K562 (cell line): Measurements from ENCODE around the gene CERS6. TPM values are rescaled to one million over a fixed set of nuclear protein-coding genes. Genes with fewer than 3 reads are reported as not detected.

Source experiments
- ATAC-seq: fragments of 200-7000 bp; cut with Tn5 transposase; 3 replicates; pipeline ENCODE4 v1.9.1; 2020; ENCODE audit warnings: moderate library complexity
- BruUV-seq: library from RNA; stranded (reverse); fragments of 400-500 nt; replicated peaks from 2 replicates; lab custom pipeline; 2021; lab: Mats Ljungman, UMichigan
- CTCF ChIA-PET: fragments of 300-600 bp; formaldehyde crosslinking; extraction: SDS; loops from one replicate; lab custom pipeline; 2021; ENCODE audit warnings: low intra/inter-chr PET ratio; lab: Yijun Ruan, JAX
- POLR2A ChIA-PET: fragments of 300-600, 350-650 bp; sonication (Branson Sonifier 250); formaldehyde crosslinking; extraction: SDS; loops from one replicate; lab custom pipeline; 2021; ENCODE audit warnings: antibody characterized with exemption, inconsistent platforms; lab: Yijun Ruan, JAX
- DNase-seq, 4 experiments: peaks; one replicate each; pipeline versions ENCODE4 v3.0.0 to v3.0.0-alpha.2; 2011 to 2018; ENCODE audit warnings: low spot score in 3 of 4, mixed read lengths in 3 of 4; ENCODE audit errors: extremely low read depth in 1 of 4
- FAIRE-seq: peaks from 2 replicates; lab custom pipeline; 2011; peaks lifted over from hg19 to GRCh38; lab: Jason Lieb, UNC
- H2AFZ ChIP-seq: 2 replicates; pipeline ENCODE4 v1.6.0; 2011; ENCODE audit warnings: low read depth, low read length, control low read depth, inconsistent platforms
- H3K27ac ChIP-seq: fragments of 200-600 bp; 3 replicates; pipeline ENCODE4 v1.8.0; 2011; ENCODE audit warnings: low read depth, mild to moderate bottlenecking, control low read depth, inconsistent platforms, low read length, moderate library complexity, mixed read lengths; ENCODE audit errors: extremely low read depth
- H3K27me3 ChIP-seq, 2 experiments: fragments of 300-600 bp in 1 of 2; 2 replicates in 1 of 2; 3 replicates in 1 of 2; pipeline versions ENCODE4 v1.6.0 to v1.8.0; 2011; ENCODE audit warnings: inconsistent platforms in 2 of 2, low read length in 2 of 2, mild to moderate bottlenecking in 1 of 2, mixed read lengths in 1 of 2, moderate library complexity in 1 of 2; ENCODE audit not compliant: control insufficient read depth in 2 of 2, insufficient read depth in 2 of 2
- H3K36me3 ChIP-seq: fragments of 300-600 bp; 3 replicates; pipeline ENCODE4 v1.8.0; 2011; ENCODE audit warnings: mild to moderate bottlenecking, low read length, inconsistent platforms; ENCODE audit not compliant: control insufficient read depth, insufficient read depth
- H3K4me1 ChIP-seq, 2 experiments: fragments of 200-600 bp in 1 of 2; replicated peaks in 1 of 2; 2 replicates in 1 of 2; 3 replicates in 1 of 2; pipeline versions ENCODE4 v1.5.1 to v1.8.0; 2011; ENCODE audit warnings: inconsistent platforms in 2 of 2, low read length in 2 of 2, mild to moderate bottlenecking in 1 of 2, mixed read lengths in 1 of 2, moderate library complexity in 1 of 2; ENCODE audit not compliant: control insufficient read depth in 2 of 2, insufficient read depth in 2 of 2
- H3K4me2 ChIP-seq: 2 replicates; pipeline ENCODE4 v1.6.1; 2011; ENCODE audit warnings: low read length, control low read depth, inconsistent platforms, mixed read lengths; ENCODE audit not compliant: insufficient read depth
- H3K4me3 ChIP-seq: fragments of 200-600 bp; sonication (generic), shearing (Covaris generic); 2 replicates; pipeline ENCODE4 v1.5.1; 2016; ENCODE audit warnings: control low read depth, inconsistent platforms
- H3K79me2 ChIP-seq: fragments of 200-600 bp; 3 replicates; pipeline ENCODE4 v1.8.0; 2011; ENCODE audit warnings: low read length, inconsistent platforms; ENCODE audit not compliant: control insufficient read depth, insufficient read depth
- H3K9ac ChIP-seq, 2 experiments: 2 replicates each; pipeline versions ENCODE4 v1.6.0 to v1.6.1; 2011; ENCODE audit warnings: low read depth in 2 of 2, low read length in 2 of 2, control low read depth in 1 of 2, inconsistent platforms in 1 of 2, mild to moderate bottlenecking in 1 of 2, mixed read lengths in 1 of 2; ENCODE audit not compliant: insufficient read depth in 1 of 2
- H3K9me1 ChIP-seq: one replicate; pipeline ENCODE4 v1.6.0; 2011; ENCODE audit warnings: inconsistent platforms, mild to moderate bottlenecking, low read length, moderate library complexity; ENCODE audit not compliant: control insufficient read depth, insufficient read depth
- H3K9me3 ChIP-seq: replicated peaks from 2 replicates; pipeline ENCODE4 v1.5.1; 2011; ENCODE audit warnings: low read depth, low read length, inconsistent platforms; ENCODE audit not compliant: control insufficient read depth, insufficient read depth
- H4K20me1 ChIP-seq: replicated peaks from 2 replicates; pipeline ENCODE4 v1.6.1; 2011; ENCODE audit warnings: low read length, inconsistent platforms, mixed read lengths; ENCODE audit not compliant: control insufficient read depth, insufficient read depth
- CEBPB ChIP-seq: fragments of 450-650 bp; IDR thresholded peaks from 2 replicates; pipeline ENCODE4 v1.6.1; 2016; ENCODE audit warnings: missing genetic modification characterization, missing compliant biosample characterization
- DEAF1 ChIP-seq: fragments of 450-650 bp; formaldehyde crosslinking; IDR thresholded peaks from 2 replicates; pipeline ENCODE4 v1.4.0; 2020; ENCODE audit warnings: mild to moderate bottlenecking, moderate library complexity
- DLX4 ChIP-seq: fragments of 250-450 bp; sonication (Bioruptor Pico); IDR thresholded peaks from 2 replicates; pipeline ENCODE4 v1.6.1; 2021; ENCODE audit warnings: mild to moderate bottlenecking
- HDAC2 ChIP-seq: fragments of 450-650 bp; IDR thresholded peaks from 2 replicates; pipeline ENCODE4 v1.6.1; 2016; ENCODE audit warnings: mild to moderate bottlenecking
- MEF2D ChIP-seq: conservative IDR thresholded peaks from 2 replicates; pipeline ENCODE4 v1.6.1; 2016; ENCODE audit warnings: low read depth, missing genetic modification characterization, missing compliant biosample characterization
- MIER1 ChIP-seq: fragments of 450-650 bp; IDR thresholded peaks from 2 replicates; pipeline ENCODE4 v1.6.1; 2016; ENCODE audit warnings: antibody characterized with exemption, mild to moderate bottlenecking, low read depth
- RBM14 ChIP-seq: fragments of 200-400 bp; formaldehyde crosslinking; IDR thresholded peaks from 2 replicates; pipeline ENCODE4 v1.6.1; 2018; ENCODE audit warnings: low read depth, mild to moderate bottlenecking, low read length, moderate library complexity, borderline replicate concordance; ENCODE audit not compliant: insufficient read depth
- SLC30A9 ChIP-seq: fragments of 250-450 bp; sonication (Bioruptor Pico); IDR thresholded peaks from 2 replicates; pipeline ENCODE4 v1.8.0; 2022; ENCODE audit warnings: mild to moderate bottlenecking, moderate library complexity
- TGIF2 ChIP-seq: sonication (generic); formaldehyde crosslinking; IDR thresholded peaks from 2 replicates; pipeline ENCODE4 v1.8.1; 2022; ENCODE audit warnings: mild to moderate bottlenecking, missing genetic modification reagents, moderate library complexity
- U2AF1 ChIP-seq: fragments of 200-400 bp; formaldehyde crosslinking; optimal IDR thresholded peaks from 2 replicates; pipeline ENCODE3; 2017; ENCODE audit warnings: mild to moderate bottlenecking, low read depth, low read length, moderate library complexity
- ZKSCAN3 ChIP-seq: fragments of 250-450 bp; sonication (Bioruptor Pico); IDR thresholded peaks from 2 replicates; pipeline ENCODE4 v1.4.0; 2020
- ZNF551 ChIP-seq: fragments of 250-450 bp; sonication (Bioruptor Pico); IDR thresholded peaks from 2 replicates; pipeline ENCODE4 v1.5.0; 2021; ENCODE audit warnings: mild to moderate bottlenecking, moderate library complexity
- ZNF830 ChIP-seq: fragments of 250-450 bp; sonication (Bioruptor Pico); IDR thresholded peaks from 2 replicates; pipeline ENCODE4 v1.5.0; 2021; ENCODE audit warnings: mild to moderate bottlenecking
- ZSCAN32 ChIP-seq: fragments of 450-650 bp; formaldehyde crosslinking; IDR thresholded peaks from 2 replicates; pipeline ENCODE4 v1.4.0; 2020; ENCODE audit warnings: mild to moderate bottlenecking, moderate library complexity
- WGBS: fragments of 100-300 bp; shearing (Covaris generic); methylation state at CpG from one replicate; pipeline ENCODE4 v1.1.6; 2016; ENCODE audit warnings: low coverage, mixed read lengths; ENCODE audit not compliant: insufficient coverage; ENCODE audit errors: missing lambda C conversion rate; 5-methylcytosine and 5-hydroxymethylcytosine counted together
- in situ Hi-C: fragments of 300-500 bp; cut with MboI; formaldehyde crosslinking; loops from 4 replicates; pipeline ENCODE4 v1.15.0; 2018; ENCODE audit warnings: inconsistent platforms, mixed read lengths
- intact Hi-C: fragments of 100-400 bp; cut with micrococcal nuclease; formaldehyde crosslinking; loops from 2 replicates; pipeline ENCODE4 v1.14.2; 2022
- polyA plus RNA-seq, 8 experiments: library from polyadenylated mRNA; depleted of rRNA in 4 of 8; stranded (reverse) in 5 of 8; unstranded in 3 of 8; fragments of >200 nt; fragmentation: Nextera tagmentation in 2 of 8; fragmentation: Illumina TruSeq in 1 of 8; extraction: Ambion mirVana in 2 of 8; extraction: Trizol in 1 of 8; gene quantifications; 2 replicates each; pipeline versions ENCODE4 v1.2.1 to v1.2.3, GENCODE V29; 2011 to 2014; ENCODE audit warnings: inconsistent platforms in 1 of 8, missing spikeins in 1 of 8
- total RNA-seq, 7 experiments: library from RNA; depleted of rRNA in 6 of 7; stranded (reverse); fragments of >200 nt in 6 of 7; fragmentation: Illumina TruSeq in 2 of 7; extraction: Trizol in 2 of 7; gene quantifications; 2 replicates each; pipeline versions ENCODE4 v1.2.1 to v1.2.3, GENCODE V29; 2011 to 2021; ENCODE audit warnings: low replicate concordance in 1 of 7

The CERS6 gene
- total and polyA plus RNA-seq, 9 of the 15 experiments (the other 6 are each of a cell fraction or from before 2014, with no cell fraction given), result 1.6 to 13.6 (median 11.4) TPM

GRCh38 chr2:168633200-168633599 lies 177.1 kb downstream of the CERS6 start:
- Histone ChIP-seq H4K20me1 (no peaks in the 10 kb centered on the region), H3K4me1 (peaks cover 0 to 13% of the 10 kb centered on the region in 2 experiments; a peak in 2 of 5 replicates), H3K9ac (no peak overlapping the region), H3K9me1 (no peaks in the 10 kb centered on the region), H3K79me2 (no peaks in the 10 kb centered on the region), H3K27ac (no peak overlapping the region), H3K4me3 (no peak overlapping the region), H3K27me3 (no peaks in the 10 kb centered on the region), H3K9me3 (no peaks in the 10 kb centered on the region), H3K4me2 (no peak overlapping the region), H3K36me3 (no peaks in the 10 kb centered on the region), H2AFZ (0 out of 2 replicates have a peak overlapping the region, but pooled peaks have one; percentile 75)
- ATAC-seq (no peak), DNase-seq (no peak), FAIRE-seq (no peak)
- no peak for TF ChIP-seq ZKSCAN3 (CRISPR knock-in tag)
- TF ChIP-seq MIER1, result no peak
- no peak for TF ChIP-seq SLC30A9 (CRISPR knock-in tag)
- no peak for TF ChIP-seq HDAC2
- no peak for TF ChIP-seq DEAF1 (CRISPR knock-in tag)
- no peak for TF ChIP-seq TGIF2 (CRISPR knock-in tag)
- no peak for TF ChIP-seq DLX4
- no peak for TF ChIP-seq U2AF1
- TF ChIP-seq ZSCAN32 (CRISPR knock-in tag), result no peak
- TF ChIP-seq ZNF830 (CRISPR knock-in tag), result no peak
- no peak for TF ChIP-seq CEBPB (tag)
- no peak for TF ChIP-seq ZNF551 (CRISPR knock-in tag)
- no peak for TF ChIP-seq MEF2D (tag)
- no peak for TF ChIP-seq RBM14
- CTCF ChIA-PET, result no interaction called here
- no TSS peak for BruUV-seq
- intact Hi-C loops (no loop called here), in situ Hi-C loops (no loop called here)
- WGBS, result 83% methylated on average over 1 of the region's 1 CpG
- POLR2A ChIA-PET, result interaction anchor here (0.8 to 1.4 kb wide), 4 partner anchors 11 to 44 kb away, joined by 3 to 5 read pairs (median 4); no protein-coding TSS in a partner anchor
